Neuronal stem cell (in vitro differentiated cells): ENCODE measurements around the gene SIL1.
"Not testable (repeated sequence)": the region's sequence is repeated elsewhere in the genome, so short reads cannot be mapped to it uniquely, and the experiment has no call there.

ENCODE experiments used
- DNase-seq: peaks from one replicate; pipeline ENCODE4 v3.0.0-alpha.2; 2013; ENCODE audit warnings: low spot score
- H2AFZ ChIP-seq: one replicate; pipeline ENCODE4 v1.6.1; 2013; ENCODE audit warnings: mild to moderate bottlenecking, low read length, inconsistent platforms
- H2AK5ac ChIP-seq: 2 replicates; pipeline ENCODE4 v1.6.1; 2013; ENCODE audit warnings: low read depth, mild to moderate bottlenecking, inconsistent platforms, low read length, moderate library complexity, mixed read lengths
- H2BK120ac ChIP-seq: 2 replicates; pipeline ENCODE4 v1.6.1; 2013; ENCODE audit warnings: low read depth, mild to moderate bottlenecking, inconsistent platforms, low read length, moderate library complexity, mixed read lengths
- H2BK12ac ChIP-seq: one replicate; pipeline ENCODE4 v1.6.1; 2013; ENCODE audit warnings: low read length, inconsistent platforms
- H2BK15ac ChIP-seq: 2 replicates; pipeline ENCODE4 v1.6.1; 2013; ENCODE audit warnings: mild to moderate bottlenecking, low read length, inconsistent platforms, mixed read lengths
- H2BK5ac ChIP-seq: one replicate; pipeline ENCODE4 v1.6.1; 2013; ENCODE audit warnings: inconsistent platforms, mild to moderate bottlenecking, low read length, moderate library complexity
- H3K14ac ChIP-seq: one replicate; pipeline ENCODE4 v1.6.1; 2013; ENCODE audit warnings: low read length, inconsistent platforms
- H3K18ac ChIP-seq: 2 replicates; pipeline ENCODE4 v1.6.1; 2013; ENCODE audit warnings: low read length, inconsistent platforms
- H3K23ac ChIP-seq: 2 replicates; pipeline ENCODE4 v1.6.1; 2013; ENCODE audit warnings: low read depth, mild to moderate bottlenecking, mixed read lengths, low read length, inconsistent platforms; ENCODE audit not compliant: poor library complexity
- H3K27ac ChIP-seq: replicated peaks from 3 replicates; pipeline ENCODE4 v1.5.1; 2013; ENCODE audit warnings: low read length, inconsistent platforms
- H3K27me3 ChIP-seq, 3 experiments: 2 replicates each; pipeline ENCODE4 v1.6.1; 2013; ENCODE audit warnings: low read length in 3 of 3, mild to moderate bottlenecking in 2 of 3, inconsistent platforms in 1 of 3, low read depth in 1 of 3, mixed read lengths in 1 of 3, moderate library complexity in 1 of 3; ENCODE audit not compliant: control insufficient read depth in 3 of 3, insufficient read depth in 3 of 3
- H3K36me3 ChIP-seq, 2 donors: replicated peaks in 1 of 2; 2 replicates each; pipeline ENCODE4 v1.6.1; 2013; ENCODE audit warnings: low read length in 2 of 2; ENCODE audit not compliant: control insufficient read depth in 2 of 2, insufficient read depth in 2 of 2
- H3K4ac ChIP-seq: 2 replicates; pipeline ENCODE4 v1.6.1; 2013; ENCODE audit warnings: inconsistent platforms, mild to moderate bottlenecking, low read length, moderate library complexity
- H3K4me1 ChIP-seq, 2 donors: 1 replicate in 1 of 2; 2 replicates in 1 of 2; pipeline ENCODE4 v1.6.1; 2013; ENCODE audit warnings: low read length in 2 of 2, low read depth in 1 of 2; ENCODE audit not compliant: control insufficient read depth in 2 of 2, insufficient read depth in 1 of 2
- H3K4me2 ChIP-seq: one replicate; pipeline ENCODE4 v1.6.1; 2013; ENCODE audit warnings: mild to moderate bottlenecking, low read length, inconsistent platforms; ENCODE audit not compliant: insufficient read depth, poor library complexity, severe bottlenecking
- H3K4me3 ChIP-seq, 2 donors: 2 replicates each; pipeline ENCODE4 v1.5.1; 2013; ENCODE audit warnings: low read length in 2 of 2, mild to moderate bottlenecking in 2 of 2, inconsistent platforms in 1 of 2, moderate library complexity in 1 of 2
- H3K79me1 ChIP-seq: one replicate; pipeline ENCODE4 v1.6.1; 2013; ENCODE audit warnings: low read depth, mild to moderate bottlenecking, inconsistent platforms, low read length, moderate library complexity
- H3K9ac ChIP-seq: one replicate; pipeline ENCODE4 v1.6.1; 2013; ENCODE audit warnings: mild to moderate bottlenecking, low read depth, low read length, inconsistent platforms; ENCODE audit not compliant: poor library complexity
- H3K9me3 ChIP-seq, 2 donors: replicated peaks in 1 of 2; 2 replicates each; pipeline versions ENCODE3 to v1.6.1; 2013; ENCODE audit warnings: low read length in 2 of 2, mild to moderate bottlenecking in 2 of 2, inconsistent platforms in 1 of 2, low read depth in 1 of 2, mixed read lengths in 1 of 2, moderate library complexity in 1 of 2; ENCODE audit not compliant: control insufficient read depth in 2 of 2, insufficient read depth in 1 of 2
- H4K8ac ChIP-seq: one replicate; pipeline ENCODE4 v1.6.1; 2013; ENCODE audit warnings: low read depth, mild to moderate bottlenecking, inconsistent platforms, low read length, moderate library complexity
- H4K91ac ChIP-seq: one replicate; pipeline ENCODE4 v1.6.1; 2013; ENCODE audit warnings: low read length, low read depth, mild to moderate bottlenecking, inconsistent platforms; ENCODE audit not compliant: poor library complexity
- WGBS, 2 donors: extraction: QIAGEN DNeasy Blood & Tissue Kit; methylation state at CpG; one replicate each; pipeline ENCODE4 v1.1.7; 2013; ENCODE audit warnings: missing lambda C conversion rate in 2 of 2, mixed read lengths in 1 of 2; ENCODE audit not compliant: insufficient read length in 2 of 2, insufficient replicate concordance in 1 of 2; ENCODE audit errors: extremely low coverage in 2 of 2; 5-methylcytosine and 5-hydroxymethylcytosine counted together

The SIL1 gene

GRCh38 chr5:139014726-139015125 is 183.4 kb downstream of the SIL1 start:
- Histone ChIP-seq H2BK15ac (no peak overlapping the region), H3K14ac (no peak overlapping the region), H3K4ac (no peak overlapping the region), H3K4me2 (no peak overlapping the region), H3K9me3 (peaks cover 0 to 3% of the 10 kb centered on the region in 2 donors), H3K79me1 (no peaks in the 10 kb centered on the region), H3K4me3 (no peak overlapping the region), H3K36me3 (peaks cover 0 to 27% of the 10 kb centered on the region in 2 donors), H3K4me1 (peaks cover 0 to 2% of the 10 kb centered on the region in 2 donors), H2BK5ac (no peak overlapping the region), H2BK12ac (no peak overlapping the region), H2AK5ac (no peak overlapping the region), H3K9ac (no peak overlapping the region), H2AFZ (no peak overlapping the region), H4K8ac (no peak overlapping the region), H3K27ac (no peak overlapping the region), H4K91ac (no peak overlapping the region), H3K27me3 (no peaks in the 10 kb centered on the region), H3K18ac (no peak overlapping the region), H2BK120ac (no peak overlapping the region), H3K23ac (no peak overlapping the region)
- no CpG with 5 or more reads among the region's 4 CpGs for WGBS, 2 donors
- DNase-seq, result no peak

- no peak overlapping the region for H4K8ac ChIP-seq
- H2BK15ac ChIP-seq, result no peak overlapping the region
- no peaks in the 10 kb centered on the region for H3K9me3 ChIP-seq
- no peak overlapping the region for H3K23ac ChIP-seq
- no peak overlapping the region for H3K4ac ChIP-seq
- H3K18ac ChIP-seq, result no peak overlapping the region
- no peaks in the 10 kb centered on the region for H3K27me3 ChIP-seq
- no peak overlapping the region for H4K91ac ChIP-seq
- peaks cover 0 to 2% of the 10 kb centered on the region in 2 donors for H3K4me1 ChIP-seq
- no CpG with 5 or more reads among the region's 4 CpGs for WGBS, 2 donors
- H2AFZ ChIP-seq, result no peak overlapping the region
- no peaks in the 10 kb centered on the region for H3K79me1 ChIP-seq
- no peak overlapping the region for H2BK12ac ChIP-seq
- H3K4me2 ChIP-seq, result no peak overlapping the region
- no peak overlapping the region for H3K27ac ChIP-seq
- no peak for DNase-seq
- no peak overlapping the region for H2BK120ac ChIP-seq
- peaks cover 0 to 14% of the 10 kb centered on the region in 2 donors for H3K36me3 ChIP-seq
- H2AK5ac ChIP-seq, result peak overlapping the region; percentile 61
- H2BK5ac ChIP-seq, result no peak overlapping the region
- H3K14ac ChIP-seq, result no peak overlapping the region
- no peak overlapping the region for H3K9ac ChIP-seq
- H3K4me3 ChIP-seq, result no peak overlapping the region
Observed at GRCh38 chr5:139012176-139012575, 186.0 kb downstream of the SIL1 start.

GRCh38 chr5:139011156-139011555 is 187.0 kb downstream of the SIL1 start:
- not testable (repeated sequence) for H3K4ac ChIP-seq, H3K9ac ChIP-seq, H2AFZ ChIP-seq, H3K14ac ChIP-seq, H4K8ac ChIP-seq, H3K9me3 ChIP-seq, H3K4me1 ChIP-seq, H3K4me3 ChIP-seq, H3K27ac ChIP-seq, H2BK120ac ChIP-seq, H4K91ac ChIP-seq, H3K79me1 ChIP-seq, DNase-seq, H2BK12ac ChIP-seq, H3K27me3 ChIP-seq, H3K18ac ChIP-seq, H2BK5ac ChIP-seq, H2AK5ac ChIP-seq, H2BK15ac ChIP-seq, H3K23ac ChIP-seq
- WGBS, 2 donors, result no CpG with 5 or more reads among the region's 25 CpGs
- Histone ChIP-seq H3K36me3 (peaks cover 0 to 12% of the 10 kb centered on the region in 2 donors), H3K4me2 (peak overlapping the region; percentile 2)

GRCh38 chr5:139004374-139005307 is 193.5 kb downstream of the SIL1 start:
- Histone ChIP-seq H2BK12ac (no peak overlapping the region), H3K4me1 (no peaks in the 10 kb centered on the region), H2BK120ac (no peak overlapping the region), H3K4ac (no peak overlapping the region), H3K27me3 (no peaks in the 10 kb centered on the region), H4K91ac (no peak overlapping the region), H3K79me1 (peaks cover 2% of the 10 kb centered on the region), H3K36me3 (peaks cover 0 to 3% of the 10 kb centered on the region in 2 donors), H3K4me2 (no peak overlapping the region), H3K23ac (no peak overlapping the region), H3K4me3 (no peak overlapping the region), H2AFZ (no peak overlapping the region), H2BK5ac (no peak overlapping the region), H2BK15ac (no peak overlapping the region), H2AK5ac (no peak overlapping the region), H3K27ac (no peak overlapping the region), H3K9ac (no peak overlapping the region), H4K8ac (no peak overlapping the region), H3K18ac (no peak overlapping the region), H3K9me3 (peaks cover 0 to 7% of the 10 kb centered on the region in 2 donors), H3K14ac (no peak overlapping the region)
- no CpG with 5 or more reads among the region's 3 CpGs for WGBS, 2 donors
- DNase-seq, result no peak
